Uterus (tissue), 2 donors: ENCODE measurements around the gene NEURL1.

Source experiments
- CTCF ChIP-seq, 4 experiments: fragments of 200-600 bp in 2 of 4; fragments of 450-650 bp in 2 of 4; sonication (generic) in 2 of 4; IDR thresholded peaks; one replicate each; pipeline ENCODE4 v1.5.1; 2016 to 2019; ENCODE audit warnings: antibody characterized with exemption in 4 of 4, mild to moderate bottlenecking in 2 of 4, moderate library complexity in 1 of 4
- POLR2A ChIP-seq, 2 donors: fragments of 450-650 bp; IDR thresholded peaks; one replicate each; pipeline ENCODE4 v1.6.1; 2016; ENCODE audit warnings: antibody characterized with exemption in 2 of 2, mild to moderate bottlenecking in 1 of 2, moderate library complexity in 1 of 2

- TF ChIP-seq POLR2A (IDR thresholded peaks at IDR 0.05) (no peak), CTCF (IDR thresholded peaks at IDR 0.05) (no peak)
Observed at GRCh38 chr10:103613616-103614015, 120.1 kb downstream of the NEURL1 start.
